ENCODE results near the gene FXYD3.

Gene FXYD3

GRCh38 chr19:35117116-35117515, 1.5 kb downstream of the FXYD3 start:
- Mint-ChIP-seq H3K9me3 (no peaks in the 10 kb centered on the region), H3K27me3 (ENCODE audit: low read depth, poor library complexity) (peaks cover 7% of the 10 kb centered on the region), H3K4me3 (no peak overlapping the region), H3K36me3 (ENCODE audit: low read depth) (no peaks in the 10 kb centered on the region), H3K4me1 (peaks cover 38% of the 10 kb centered on the region), H3K27ac (no peak overlapping the region)
- no peak for TF ChIP-seq CTCF (IDR thresholded peaks at IDR 0.05)
- no peak for DNase-seq

- no peaks in the 10 kb centered on the region for H3K36me3 Mint-ChIP-seq (ENCODE audit: low read depth)
- H3K27ac Mint-ChIP-seq: no peak overlapping the region
Measured at GRCh38 chr19:35117799-35118198, 2.2 kb downstream of the FXYD3 start.

GRCh38 chr19:35118268-35119020, 2.8 kb downstream of the FXYD3 start:
- Mint-ChIP-seq H3K9me3 (no peaks in the 10 kb centered on the region), H3K27me3 (ENCODE audit: low read depth, poor library complexity) (peaks cover 11% of the 10 kb centered on the region), H3K27ac (no peak overlapping the region), H3K4me3 (no peak overlapping the region), H3K4me1 (peaks cover 49% of the 10 kb centered on the region), H3K36me3 (ENCODE audit: low read depth) (no peaks in the 10 kb centered on the region)
- no peak for TF ChIP-seq CTCF (IDR thresholded peaks at IDR 0.05)
- DNase-seq: no peak

More at GRCh38 chr19:35117799-35118198, 2.2 kb downstream of the FXYD3 start:
- peaks cover 43% of the 10 kb centered on the region for H3K4me1 Mint-ChIP-seq
- no peaks in the 10 kb centered on the region for H3K9me3 Mint-ChIP-seq
- TF ChIP-seq CTCF (IDR thresholded peaks at IDR 0.05): no peak
- peaks cover 11% of the 10 kb centered on the region for H3K27me3 Mint-ChIP-seq (ENCODE audit: low read depth, poor library complexity)
- H3K4me3 Mint-ChIP-seq: no peak overlapping the region
- DNase-seq: no peak

- Mint-ChIP-seq H3K27ac (no peak overlapping the region), H3K9me3 (no peaks in the 10 kb centered on the region), H3K4me1 (peaks cover 51% of the 10 kb centered on the region), H3K36me3 (ENCODE audit: low read depth) (no peaks in the 10 kb centered on the region), H3K4me3 (no peak overlapping the region), H3K27me3 (ENCODE audit: low read depth, poor library complexity) (peaks cover 11% of the 10 kb centered on the region)
- no peak for TF ChIP-seq CTCF (IDR thresholded peaks at IDR 0.05)
- DNase-seq: no peak
Measured at GRCh38 chr19:35119091-35119490, 3.5 kb downstream of the FXYD3 start.

GRCh38 chr19:35119578-35120155, 4.0 kb downstream of the FXYD3 start:
- no peak for DNase-seq
- Mint-ChIP-seq H3K27ac (no peak overlapping the region), H3K4me1 (peaks cover 50% of the 10 kb centered on the region), H3K9me3 (no peaks in the 10 kb centered on the region), H3K36me3 (ENCODE audit: low read depth) (no peaks in the 10 kb centered on the region), H3K27me3 (ENCODE audit: low read depth, poor library complexity) (peaks cover 11% of the 10 kb centered on the region), H3K4me3 (no peak overlapping the region)
- TF ChIP-seq CTCF (IDR thresholded peaks at IDR 0.05): no peak

GRCh38 chr19:35120492-35120891, 4.9 kb downstream of the FXYD3 start:
- H3K36me3 Mint-ChIP-seq (ENCODE audit: low read depth): no peaks in the 10 kb centered on the region
- H3K4me3 Mint-ChIP-seq: no peak overlapping the region
- peaks cover 43% of the 10 kb centered on the region for H3K4me1 Mint-ChIP-seq
- no peak for TF ChIP-seq CTCF (IDR thresholded peaks at IDR 0.05)
- H3K9me3 Mint-ChIP-seq: no peaks in the 10 kb centered on the region
- no peak overlapping the region for H3K27ac Mint-ChIP-seq
- peaks cover 11% of the 10 kb centered on the region for H3K27me3 Mint-ChIP-seq (ENCODE audit: low read depth, poor library complexity)
- DNase-seq: no peak
